ENCODE data around the gene AFAP1L2.

DNA sequence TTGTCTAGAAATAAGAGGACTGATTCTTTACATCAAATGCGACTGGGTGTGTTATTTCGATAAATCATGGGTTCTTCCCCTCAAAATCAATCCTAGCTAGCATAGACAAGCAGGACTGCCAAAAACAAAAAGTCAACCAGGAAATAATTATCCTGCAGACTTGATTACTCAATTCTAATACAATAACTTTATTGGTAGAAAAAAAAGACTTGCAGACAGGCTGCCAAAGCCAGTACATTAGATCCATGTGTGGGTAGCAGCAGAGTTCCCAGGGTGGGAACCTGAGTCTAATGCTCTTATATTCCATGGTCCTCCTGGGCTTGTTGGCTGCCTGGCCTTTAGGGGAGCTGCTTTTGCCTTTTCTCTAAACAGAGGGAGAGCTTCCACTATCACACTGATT lies 7.8 kb downstream of the AFAP1L2 start:
- no peak for TF ChIP-seq EZH2phosphoT487 (IDR thresholded peaks at IDR 0.05; ENCODE audit: low read depth)
- TF ChIP-seq, protein P1, sequence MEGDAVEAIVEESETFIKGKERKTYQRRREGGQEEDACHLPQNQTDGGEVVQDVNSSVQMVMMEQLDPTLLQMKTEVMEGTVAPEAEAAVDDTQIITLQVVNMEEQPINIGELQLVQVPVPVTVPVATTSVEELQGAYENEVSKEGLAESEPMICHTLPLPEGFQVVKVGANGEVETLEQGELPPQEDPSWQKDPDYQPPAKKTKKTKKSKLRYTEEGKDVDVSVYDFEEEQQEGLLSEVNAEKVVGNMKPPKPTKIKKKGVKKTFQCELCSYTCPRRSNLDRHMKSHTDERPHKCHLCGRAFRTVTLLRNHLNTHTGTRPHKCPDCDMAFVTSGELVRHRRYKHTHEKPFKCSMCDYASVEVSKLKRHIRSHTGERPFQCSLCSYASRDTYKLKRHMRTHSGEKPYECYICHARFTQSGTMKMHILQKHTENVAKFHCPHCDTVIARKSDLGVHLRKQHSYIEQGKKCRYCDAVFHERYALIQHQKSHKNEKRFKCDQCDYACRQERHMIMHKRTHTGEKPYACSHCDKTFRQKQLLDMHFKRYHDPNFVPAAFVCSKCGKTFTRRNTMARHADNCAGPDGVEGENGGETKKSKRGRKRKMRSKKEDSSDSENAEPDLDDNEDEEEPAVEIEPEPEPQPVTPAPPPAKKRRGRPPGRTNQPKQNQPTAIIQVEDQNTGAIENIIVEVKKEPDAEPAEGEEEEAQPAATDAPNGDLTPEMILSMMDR (IDR thresholded peaks at IDR 0.05; ENCODE audit: low read depth, low read length): no peak
